AG04450 (cell line): ENCODE measurements around the gene SPRTN. TPM values are rescaled to one million over a fixed set of nuclear protein-coding genes. Genes with fewer than 3 reads are reported as not detected.

Experiments
- CTCF ChIA-PET: fragments of 300-600, 350-600 bp; formaldehyde crosslinking; extraction: SDS; loops from one replicate; lab custom pipeline; 2022; ENCODE audit warnings: antibody characterized with exemption, inconsistent platforms; lab: Charles Lee
- POLR2A ChIA-PET: fragments of 350-600 bp; formaldehyde crosslinking; extraction: SDS; loops from one replicate; lab custom pipeline; 2021; ENCODE audit warnings: antibody characterized with exemption, inconsistent platforms; lab: Yijun Ruan, JAX
- DNase-seq: peaks from one replicate; pipeline ENCODE4 v3.0.0-alpha.2; 2011; ENCODE audit warnings: low read depth, low spot score
- H3K27ac ChIP-seq: one replicate; pipeline ENCODE4 v1.5.1; 2012; ENCODE audit warnings: low read depth, low read length, control low read depth
- H3K27me3 ChIP-seq: one replicate; pipeline ENCODE4 v1.6.0; 2012; ENCODE audit warnings: low read length; ENCODE audit not compliant: control insufficient read depth, insufficient read depth
- H3K4me3 ChIP-seq: 2 replicates; pipeline ENCODE4 v1.5.1; 2011; ENCODE audit warnings: mild to moderate bottlenecking, low read depth, low read length, control low read depth
- H3K9me3 ChIP-seq: 2 replicates; pipeline ENCODE4 v1.5.1; 2012; ENCODE audit warnings: low read length; ENCODE audit not compliant: control insufficient read depth, insufficient read depth
- CTCF ChIP-seq: IDR thresholded peaks from 2 replicates; pipeline ENCODE4 v1.5.1; 2011; ENCODE audit warnings: low read depth, low read length, control low read depth, inconsistent platforms
- polyA minus RNA-seq: library from RNA; depleted of rRNA, polyadenylated mRNA; stranded (reverse); fragments of >200 nt; gene quantifications from 2 replicates; pipeline ENCODE4 v1.2.3, GENCODE V29; 2011; rRNA and poly(A)+ RNA removed
- polyA plus RNA-seq: library from polyadenylated mRNA; depleted of rRNA; stranded (reverse); fragments of >200 nt; gene quantifications from 2 replicates; pipeline ENCODE4 v1.2.3, GENCODE V29; 2011; rRNA removed

Gene SPRTN
- 10.5 and 12.6 TPM in 2 replicates for polyA plus RNA-seq
- 20.0 and 20.4 TPM in 2 replicates for polyA minus RNA-seq

- peaks cover 5% of the 10 kb centered on the region; the same call in 1 of the 2 replicates for H3K9me3 ChIP-seq
- ChIA-PET POLR2A (interaction anchor here (0.6 to 1.5 kb wide), 15 partner anchors 10 to 360 kb away, joined by 3 to 12 read pairs (median 4); partner anchors contain the start of genes EGLN1 and TSNAX), CTCF (interaction anchor here (0.8 to 3.3 kb wide), 5 partner anchors 17 to 268 kb away, joined by 3 to 14 read pairs (median 10); no protein-coding TSS in a partner anchor)
- peak within 1 kb of the TSS; percentile 99 for H3K4me3 ChIP-seq
- no peak for DNase-seq
- H3K27ac ChIP-seq: peak within 1 kb of the TSS; percentile 99
- no peak for TF ChIP-seq CTCF
- no peaks in the 10 kb centered on the region for H3K27me3 ChIP-seq
These were observed at the start of gene SPRTN for GRCh38 chr1:231338270-231339128. Gene SPRTN (plus strand): TSS chr1:231338293. CDS start chr1:231338384, 91 bp downstream.

DNA sequence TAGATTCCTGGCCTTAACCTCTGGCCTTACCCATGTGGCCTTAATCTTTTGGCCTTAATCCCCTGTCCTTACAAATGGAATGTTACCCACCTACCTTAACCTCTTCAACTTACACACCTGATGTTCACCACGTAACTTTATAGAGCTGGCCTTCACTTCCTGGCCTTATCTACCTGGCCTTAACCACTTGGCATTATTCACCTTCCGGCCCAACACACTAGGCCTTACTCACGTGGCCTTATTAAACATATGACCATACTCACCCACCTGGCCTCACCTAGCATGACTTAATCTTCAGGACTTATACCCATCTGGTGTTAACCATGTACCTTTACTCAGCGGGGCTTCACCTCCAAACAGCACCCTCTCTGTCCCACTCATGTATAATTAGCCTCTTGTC lies 42.2 kb upstream of the SPRTN start:
- DNase-seq: no peak
- Histone ChIP-seq H3K27me3 (no peaks in the 10 kb centered on the region), H3K4me3 (no peak overlapping the region), H3K9me3 (no peaks in the 10 kb centered on the region), H3K27ac (no peak overlapping the region)
- ChIA-PET POLR2A (no interaction called here), CTCF (no interaction called here)
- no peak for TF ChIP-seq CTCF

DNA sequence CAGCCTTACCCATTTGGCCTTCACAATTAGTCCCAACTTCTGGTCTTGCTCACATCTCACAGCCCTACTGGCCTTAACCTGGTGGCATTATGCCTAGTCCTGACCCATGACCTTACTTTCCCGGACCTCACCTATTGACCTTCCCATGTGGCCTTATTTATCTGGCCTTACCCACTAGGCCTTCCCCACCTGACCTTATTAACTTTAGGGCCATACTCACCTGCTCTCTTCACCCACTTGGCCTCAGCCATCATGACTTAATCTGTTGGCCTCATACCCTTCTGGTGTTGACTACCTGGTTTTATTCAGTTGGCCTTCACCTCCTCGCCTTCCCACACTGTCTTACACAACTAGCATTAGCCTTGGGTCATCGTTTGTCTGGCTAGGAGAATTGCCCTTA lies 36.1 kb upstream of the SPRTN start:
- no peaks in the 10 kb centered on the region for H3K9me3 ChIP-seq
- H3K27me3 ChIP-seq: peaks cover 2% of the 10 kb centered on the region
- DNase-seq: no peak
- ChIA-PET CTCF (no interaction called here), POLR2A (no interaction called here)
- H3K4me3 ChIP-seq: no peak overlapping the region
- TF ChIP-seq CTCF: no peak
- no peak overlapping the region for H3K27ac ChIP-seq

DNA sequence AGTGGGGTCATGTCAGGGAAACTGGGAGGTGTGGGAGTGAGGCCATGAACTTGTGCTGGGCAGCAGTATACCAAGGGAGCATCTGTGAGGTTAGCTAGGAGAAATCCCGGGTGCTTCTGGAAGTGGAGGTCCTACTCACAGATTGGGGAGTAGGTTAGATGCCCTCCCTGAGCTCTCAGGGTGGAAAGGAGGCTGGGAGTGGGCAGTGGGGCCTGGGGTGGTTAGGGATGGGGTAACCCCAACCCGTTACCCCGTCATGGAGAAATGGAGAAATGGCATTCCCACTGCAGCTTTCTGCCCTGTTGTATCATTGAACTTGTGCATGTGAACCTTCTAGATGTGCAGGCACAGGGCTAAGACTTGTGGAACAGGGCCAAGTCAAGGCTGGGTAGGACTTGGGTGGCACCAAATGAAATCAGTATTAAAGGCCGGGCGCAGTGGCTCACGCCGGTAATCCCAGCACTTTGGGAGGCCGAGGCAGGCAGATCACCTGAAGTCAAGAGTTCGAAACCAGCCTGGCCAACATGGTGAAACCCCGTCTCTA lies 27.6 kb upstream of the SPRTN start:
- Histone ChIP-seq H3K27me3 (peaks cover 2% of the 10 kb centered on the region), H3K27ac (no peak overlapping the region), H3K4me3 (no peak overlapping the region), H3K9me3 (no peaks in the 10 kb centered on the region)
- DNase-seq: no peak
- POLR2A ChIA-PET: no interaction called here
- CTCF ChIA-PET: no interaction called here
- no peak for TF ChIP-seq CTCF
